ENCODE results near the gene PSMD8. TPM values are rescaled to one million over a fixed set of nuclear protein-coding genes. Genes with fewer than 3 reads are reported as not detected.
A peak's percentile ranks its signal among the peaks of the same experiment; 100 is the strongest.

Gene PSMD8
- polyA plus RNA-seq, 3 donors: 148 to 207 (median 179) TPM

GRCh38 chr19:38429055-38429810 is 54.9 kb downstream of the PSMD8 start:
- Mint-ChIP-seq H3K9me3 (no peaks in the 10 kb centered on the region), H3K4me3 (no peak overlapping the region), H3K27me3 (ENCODE audit: low read depth in 3 of 3) (peaks cover 8% of the 10 kb centered on the region in 3 donors), H3K36me3 (peaks cover 2 to 3% of the 10 kb centered on the region in 2 donors), H3K4me1 (peaks cover 30% of the 10 kb centered on the region), H3K27ac (peak overlapping the region in 1 of 7 donors; percentile 47)
- H3K4me1 ChIP-seq (ENCODE audit: control insufficient read depth in 1 of 2, insufficient read depth in 2 of 2, low read length in 2 of 2): peaks cover 25 to 31% of the 10 kb centered on the region in 2 donors
- peaks cover 0 to 6% of the 10 kb centered on the region in 2 donors for H3K27me3 ChIP-seq (ENCODE audit: control insufficient read depth in 2 of 2, insufficient read depth in 2 of 2, low read length in 2 of 2)
- H3K4me3 ChIP-seq (replicated peaks in 1 of 3; ENCODE audit: low read depth in 2 of 3, low read length in 3 of 3): no peak overlapping the region
- no peak overlapping the region for H3K9ac ChIP-seq (ENCODE audit: insufficient read depth, low read length, poor library complexity, severe bottlenecking)
- no peak overlapping the region for H3K4me2 ChIP-seq (replicated peaks; ENCODE audit: extremely low read depth, low read length, poor library complexity, severe bottlenecking)
- 78% methylated on average over 9 of the region's 14 CpGs for WGBS (ENCODE audit: insufficient coverage)
- TF ChIP-seq CTCF (IDR thresholded peaks at IDR 0.05): no peak
- peaks cover 18% of the 10 kb centered on the region for H3K79me2 ChIP-seq (ENCODE audit: insufficient read depth, low read length)
- H4K20me1 ChIP-seq (ENCODE audit: insufficient read depth, low read length): no peaks in the 10 kb centered on the region
- H3K27ac ChIP-seq (ENCODE audit: low read depth in 1 of 2, low read length in 2 of 2): no peak overlapping the region
- no peak overlapping the region for H2AFZ ChIP-seq (ENCODE audit: insufficient read depth, low read depth, low read length, poor library complexity, severe bottlenecking)
- intact Hi-C loops (cut with micrococcal nuclease): no loop called here
- no peaks in the 10 kb centered on the region for H3K36me3 ChIP-seq (replicated peaks in 1 of 2; ENCODE audit: control insufficient read depth in 1 of 2, insufficient read depth in 2 of 2, low read length in 2 of 2)
- no peak for DNase-seq
- H3K9me3 ChIP-seq (replicated peaks in 1 of 2; ENCODE audit: control insufficient read depth in 1 of 2, insufficient read depth in 1 of 2, low read length in 2 of 2): no peaks in the 10 kb centered on the region

GRCh38 chr19:38429811-38430156 is 55.4 kb downstream of the PSMD8 start:
- H3K36me3 Mint-ChIP-seq: no peaks in the 10 kb centered on the region
- no CpG with 5 or more reads among the region's 2 CpGs for WGBS (ENCODE audit: insufficient coverage)
- H3K4me3 Mint-ChIP-seq: no peak overlapping the region
- H3K9me3 Mint-ChIP-seq: peaks cover 0 to 1% (median 0%) of the 10 kb centered on the region in 7 donors
- Histone ChIP-seq H2AFZ (ENCODE audit: insufficient read depth, low read depth, low read length, poor library complexity, severe bottlenecking) (no peak overlapping the region), H3K4me3 (replicated peaks in 1 of 3; ENCODE audit: low read depth in 2 of 3, low read length in 3 of 3) (no peak overlapping the region), H3K4me1 (ENCODE audit: control insufficient read depth in 1 of 2, insufficient read depth in 2 of 2, low read length in 2 of 2) (peaks cover 25 to 31% of the 10 kb centered on the region in 2 donors), H3K79me2 (ENCODE audit: insufficient read depth, low read length) (peaks cover 12% of the 10 kb centered on the region), H3K27me3 (ENCODE audit: control insufficient read depth in 2 of 2, insufficient read depth in 2 of 2, low read length in 2 of 2) (peaks cover 0 to 11% of the 10 kb centered on the region in 2 donors), H3K9ac (ENCODE audit: insufficient read depth, low read length, poor library complexity, severe bottlenecking) (no peak overlapping the region), H3K9me3 (replicated peaks in 1 of 2; ENCODE audit: control insufficient read depth in 1 of 2, insufficient read depth in 1 of 2, low read length in 2 of 2) (no peaks in the 10 kb centered on the region), H3K27ac (ENCODE audit: low read depth in 1 of 2, low read length in 2 of 2) (no peak overlapping the region), H3K4me2 (replicated peaks; ENCODE audit: extremely low read depth, low read length, poor library complexity, severe bottlenecking) (no peak overlapping the region), H4K20me1 (ENCODE audit: insufficient read depth, low read length) (no peaks in the 10 kb centered on the region), H3K36me3 (replicated peaks in 1 of 2; ENCODE audit: control insufficient read depth in 1 of 2, insufficient read depth in 2 of 2, low read length in 2 of 2) (no peaks in the 10 kb centered on the region)
- DNase-seq: no peak
- intact Hi-C loops (cut with micrococcal nuclease): no loop called here
- H3K4me1 Mint-ChIP-seq: peaks cover 31% of the 10 kb centered on the region
- H3K27me3 Mint-ChIP-seq (ENCODE audit: low read depth in 3 of 3): peaks cover 8 to 13% (median 8%) of the 10 kb centered on the region in 3 donors
- no peak for TF ChIP-seq CTCF (IDR thresholded peaks at IDR 0.05)
- no peak overlapping the region for H3K27ac Mint-ChIP-seq

All from CD14-positive monocyte (primary cell).